GM19452 (cell line): ENCODE results near the gene SLC45A3.

Experiments used
- ATAC-seq: cut with Tn5 transposase; IDR thresholded peaks from one replicate; pipeline ENCODE4 v1.9.1; 2021; ENCODE audit not compliant: unreplicated experiment

SLC45A3 gene

GRCh38 chr1:205701420-205701819 lies 21.1 kb upstream of the SLC45A3 start:
- ATAC-seq = no peak

GRCh38 chr1:205700865-205701401 lies 20.6 kb upstream of the SLC45A3 start:
- no peak for ATAC-seq

GRCh38 chr1:205699416-205699815 lies 19.1 kb upstream of the SLC45A3 start:
- no peak for ATAC-seq

GRCh38 chr1:205698921-205699320 lies 18.6 kb upstream of the SLC45A3 start:
- no peak for ATAC-seq

GRCh38 chr1:205693421-205693991 lies 13.2 kb upstream of the SLC45A3 start:
- no peak for ATAC-seq

GRCh38 chr1:205692423-205692822 lies 12.1 kb upstream of the SLC45A3 start:
- no peak for ATAC-seq

GRCh38 chr1:205690122-205690756 lies 9.9 kb upstream of the SLC45A3 start:
- ATAC-seq = no peak

- no peak for ATAC-seq
These were observed 9.2 kb upstream of the SLC45A3 start for GRCh38 chr1:205689479-205689878.

GRCh38 chr1:205688171-205689080 lies 8.1 kb upstream of the SLC45A3 start:
- no peak for ATAC-seq

GRCh38 chr1:205687242-205687641 lies 6.9 kb upstream of the SLC45A3 start:
- ATAC-seq = no peak

GRCh38 chr1:205681364-205681763 lies 1.1 kb upstream of the SLC45A3 start:
- ATAC-seq = no peak

GRCh38 chr1:205678286-205679111 lies 1.8 kb downstream of the SLC45A3 start:
- no peak for ATAC-seq

- ATAC-seq = no peak
These were observed 3.1 kb downstream of the SLC45A3 start for GRCh38 chr1:205677167-205677566.

- ATAC-seq = no peak
These were observed 3.7 kb downstream of the SLC45A3 start for GRCh38 chr1:205676597-205676996.

GRCh38 chr1:205676002-205676401 lies 4.3 kb downstream of the SLC45A3 start:
- no peak for ATAC-seq

- no peak for ATAC-seq
These were observed 5.1 kb downstream of the SLC45A3 start for GRCh38 chr1:205675247-205675646.

GRCh38 chr1:205672970-205673369 lies 7.3 kb downstream of the SLC45A3 start:
- ATAC-seq = no peak

GRCh38 chr1:205672395-205672889 lies 7.9 kb downstream of the SLC45A3 start:
- no peak for ATAC-seq

GRCh38 chr1:205670611-205671430 lies 9.5 kb downstream of the SLC45A3 start:
- no peak for ATAC-seq

GRCh38 chr1:205670150-205670446 lies 10.2 kb downstream of the SLC45A3 start:
- ATAC-seq = no peak
